HG03060 (cell line): Measurements from ENCODE around the gene PCDHB9.
"Not testable (repeated sequence)": the region's sequence is repeated elsewhere in the genome, so short reads cannot be mapped to it uniquely, and the experiment has no call there.

ENCODE experiments used
- ATAC-seq: cut with Tn5 transposase; IDR thresholded peaks from one replicate; pipeline ENCODE4 v1.9.1; 2021; ENCODE audit warnings: low read depth, moderate number of reproducible peaks; ENCODE audit not compliant: unreplicated experiment

The PCDHB9 gene

DNA sequence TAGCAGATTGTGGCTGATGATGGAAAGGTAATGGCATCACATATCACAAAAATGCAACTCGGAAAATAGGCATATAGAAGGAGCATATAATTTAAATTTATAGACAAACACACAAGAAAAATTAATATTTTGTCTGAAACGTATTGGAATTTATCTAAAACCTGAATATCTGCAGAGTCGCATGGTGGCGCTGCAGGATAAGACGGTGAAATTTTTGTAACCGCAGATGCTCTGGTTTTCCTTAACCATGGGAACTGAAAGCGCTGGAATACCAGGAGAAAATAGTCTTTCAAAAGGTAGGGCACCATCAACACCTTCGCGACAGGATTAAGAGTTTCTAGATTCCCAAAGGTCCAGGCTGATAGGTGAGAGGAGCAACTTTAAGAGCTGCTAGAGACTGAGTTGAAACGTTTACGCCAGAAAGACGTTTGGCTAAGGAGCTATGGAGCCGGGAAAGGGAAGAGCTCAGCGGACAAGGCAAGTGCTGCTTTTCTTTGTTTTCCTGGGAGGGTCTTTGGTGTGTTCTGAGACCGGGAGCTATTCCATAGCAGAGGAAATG is 47.2 kb downstream of the PCDHB9 start:
- no peak for ATAC-seq

DNA sequence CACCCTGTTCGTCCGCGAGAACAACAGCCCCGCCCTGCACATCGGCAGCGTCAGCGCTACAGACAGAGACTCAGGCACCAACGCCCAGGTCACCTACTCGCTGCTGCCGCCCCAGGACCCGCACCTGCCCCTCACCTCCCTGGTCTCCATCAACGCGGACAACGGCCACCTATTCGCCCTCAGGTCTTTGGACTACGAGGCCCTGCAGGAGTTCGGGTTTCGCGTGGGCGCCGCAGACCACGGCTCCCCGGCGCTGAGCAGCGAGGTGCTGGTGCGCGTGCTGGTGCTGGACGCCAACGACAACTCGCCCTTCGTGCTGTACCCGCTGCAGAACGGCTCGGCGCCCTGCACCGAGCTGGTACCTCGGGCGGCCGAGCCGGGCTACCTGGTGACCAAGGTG is 49.0 kb downstream of the PCDHB9 start:
- not testable (repeated sequence) for ATAC-seq

GRCh38 chr5:141236516-141237313 is 49.8 kb downstream of the PCDHB9 start:
- ATAC-seq = no peak
